GM23338 (cell line): Measurements from ENCODE around the gene C20orf173. TPM values are rescaled to one million over a fixed set of nuclear protein-coding genes. Genes with fewer than 3 reads are reported as not detected.

Source experiments
- ATAC-seq: fragments of 200-7000 bp; cut with Tn5 transposase; 3 replicates; pipeline ENCODE4 v1.9.1; 2020
- DNase-seq: peaks from one replicate; pipeline ENCODE4 v3.0.0-alpha.2; 2015; ENCODE audit warnings: low spot score
- H2AFZ ChIP-seq: fragments of 200-600 bp; sonication (generic); 2 replicates; pipeline ENCODE4 v1.8.0; 2016; ENCODE audit warnings: antibody characterized with exemption, mild to moderate bottlenecking, moderate library complexity
- H3F3A ChIP-seq: fragments of 200-600 bp; sonication (generic); replicated peaks from 2 replicates; pipeline ENCODE4 v1.8.0; 2017; ENCODE audit warnings: antibody characterized with exemption, mixed run types, low read depth
- H3K27ac ChIP-seq: fragments of 200-600 bp; sonication (generic); 2 replicates; pipeline ENCODE4 v1.6.1; 2016; ENCODE audit warnings: low read depth
- H3K27me3 ChIP-seq: fragments of 200-600 bp; sonication (generic); 2 replicates; pipeline ENCODE4 v1.8.0; 2016; ENCODE audit warnings: mild to moderate bottlenecking, mixed run types, moderate library complexity; ENCODE audit not compliant: insufficient read depth
- H3K36me3 ChIP-seq: fragments of 200-600 bp; sonication (generic); 2 replicates; pipeline ENCODE4 v1.8.0; 2016; ENCODE audit warnings: mild to moderate bottlenecking; ENCODE audit not compliant: insufficient read depth
- H3K4me1 ChIP-seq: fragments of 200-600 bp; sonication (generic); 2 replicates; pipeline ENCODE4 v1.8.0; 2016; ENCODE audit warnings: mild to moderate bottlenecking, moderate library complexity; ENCODE audit not compliant: insufficient read depth
- H3K4me2 ChIP-seq: fragments of 200-600 bp; sonication (generic); 2 replicates; pipeline ENCODE4 v1.7.1; 2017; ENCODE audit warnings: mixed run types
- H3K4me3 ChIP-seq: fragments of 200-600 bp; sonication (generic); 2 replicates; pipeline ENCODE4 v1.6.1; 2016; ENCODE audit warnings: mixed run types
- H3K79me2 ChIP-seq: fragments of 200-600 bp; sonication (generic); replicated peaks from 2 replicates; pipeline ENCODE4 v1.8.0; 2017; ENCODE audit warnings: mild to moderate bottlenecking; ENCODE audit not compliant: insufficient read depth
- H3K9me2 ChIP-seq: fragments of 200-600 bp; sonication (generic); 2 replicates; pipeline ENCODE4 v1.8.0; 2017; ENCODE audit not compliant: insufficient read depth
- H4K20me1 ChIP-seq: fragments of 200-600 bp; sonication (generic); replicated peaks from 2 replicates; pipeline ENCODE4 v1.8.0; 2017; ENCODE audit warnings: mild to moderate bottlenecking; ENCODE audit not compliant: insufficient read depth
- H3K27ac Mint-ChIP-seq: 2 replicates; pipeline ENCODE4 v1.8.0; 2020; ENCODE audit warnings: inconsistent platforms, mild to moderate bottlenecking, moderate library complexity, mixed read lengths
- H3K27me3 Mint-ChIP-seq: 3 replicates; pipeline ENCODE4 v1.8.0; 2022; ENCODE audit warnings: low read depth, mild to moderate bottlenecking, moderate library complexity, mixed read lengths, inconsistent platforms; ENCODE audit not compliant: insufficient read depth, poor library complexity
- H3K36me3 Mint-ChIP-seq: 3 replicates; pipeline ENCODE4 v1.8.0; 2021; ENCODE audit warnings: low read depth, mild to moderate bottlenecking, inconsistent platforms, moderate library complexity, mixed read lengths
- H3K4me1 Mint-ChIP-seq: 3 replicates; pipeline ENCODE4 v1.8.0; 2020; ENCODE audit warnings: mild to moderate bottlenecking, inconsistent platforms, mixed read lengths
- H3K4me3 Mint-ChIP-seq: 3 replicates; pipeline ENCODE4 v1.8.0; 2021; ENCODE audit warnings: moderate library complexity, mild to moderate bottlenecking, inconsistent platforms, mixed read lengths
- H3K9me3 Mint-ChIP-seq: 3 replicates; pipeline ENCODE4 v1.8.0; 2020; ENCODE audit warnings: moderate library complexity, mild to moderate bottlenecking, inconsistent platforms, mixed read lengths
- CREB1 ChIP-seq: fragments of 250-450 bp; sonication (Bioruptor Pico); IDR thresholded peaks from 2 replicates; pipeline ENCODE4 v1.5.0; 2020; ENCODE audit warnings: low read depth, mild to moderate bottlenecking, moderate library complexity
- CTCF ChIP-seq, 2 experiments: fragments of 200-600 bp in 1 of 2; sonication (generic) in 1 of 2; conservative IDR thresholded peaks; 2 replicates each; pipeline versions ENCODE4 v1.5.1 to v1.6.1; 2016 to 2017; ENCODE audit warnings: antibody characterized with exemption in 2 of 2, low read depth in 2 of 2, mild to moderate bottlenecking in 2 of 2, moderate library complexity in 1 of 2
- ETS1 ChIP-seq: IDR thresholded peaks from 2 replicates; pipeline ENCODE4 v1.6.1; 2016; ENCODE audit warnings: antibody characterized with exemption
- EZH2 ChIP-seq: fragments of 200-600 bp; sonication (generic); IDR thresholded peaks from one replicate; pipeline ENCODE4 v1.8.0; 2017; ENCODE audit warnings: antibody characterized with exemption, mild to moderate bottlenecking, low read depth; ENCODE audit not compliant: unreplicated experiment
- EZH2phosphoT487 ChIP-seq: fragments of 200-600 bp; sonication (generic); IDR thresholded peaks from one replicate; pipeline ENCODE4 v1.8.1; 2018; ENCODE audit warnings: antibody characterized with exemption; ENCODE audit not compliant: unreplicated experiment
- JUNB ChIP-seq: IDR thresholded peaks from one replicate; pipeline ENCODE4 v1.6.1; 2016; ENCODE audit warnings: antibody characterized with exemption; ENCODE audit not compliant: unreplicated experiment
- NANOG ChIP-seq: IDR thresholded peaks from 2 replicates; pipeline ENCODE4 v1.6.1; 2016; ENCODE audit warnings: antibody characterized with exemption, borderline replicate concordance
- POLR2AphosphoS5 ChIP-seq: IDR thresholded peaks from 2 replicates; pipeline ENCODE4 v1.6.1; 2016; ENCODE audit warnings: antibody characterized with exemption, low read depth
- REST ChIP-seq: IDR thresholded peaks from one replicate; pipeline ENCODE4 v1.6.1; 2018; ENCODE audit warnings: antibody characterized with exemption; ENCODE audit not compliant: unreplicated experiment
- STAT1 ChIP-seq: IDR thresholded peaks from one replicate; pipeline ENCODE4 v1.6.1; 2016; ENCODE audit warnings: antibody characterized with exemption; ENCODE audit not compliant: unreplicated experiment
- ZNF114 ChIP-seq: fragments of 250-450 bp; sonication (Bioruptor Pico); IDR thresholded peaks from 2 replicates; pipeline ENCODE4 v1.5.0; 2020; ENCODE audit warnings: mild to moderate bottlenecking, moderate library complexity
- ZNF331 ChIP-seq: fragments of 250-450 bp; sonication (Bioruptor Pico); IDR thresholded peaks from 2 replicates; pipeline ENCODE4 v1.5.0; 2020; ENCODE audit warnings: low read depth, mild to moderate bottlenecking, moderate library complexity
- ZNF462 ChIP-seq: fragments of 250-450 bp; sonication (Bioruptor Pico); IDR thresholded peaks from 2 replicates; pipeline ENCODE4 v1.5.0; 2020; ENCODE audit warnings: mild to moderate bottlenecking, moderate library complexity
- polyA plus RNA-seq: library from polyadenylated mRNA; unstranded; fragments of >200 nt; fragmentation: Nextera tagmentation; extraction: Ambion mirVana; gene quantifications from 2 replicates; pipeline ENCODE4 v1.2.1, GENCODE V29; 2016
- total RNA-seq: library from RNA; depleted of rRNA; stranded (reverse); fragments of >200 nt; shearing (Covaris generic); gene quantifications from 2 replicates; pipeline ENCODE4 v1.2.3, GENCODE V29; 2014

C20orf173 gene
- total and polyA plus RNA-seq, 2 experiments from 2014 or later = not detected

- peaks cover 25% of the 10 kb centered on the region; the same call in 1 of the 2 replicates for H3K36me3 ChIP-seq
- H3K4me1 Mint-ChIP-seq = no peaks in the 10 kb centered on the region
These were observed 33.0 kb downstream of the C20orf173 start for GRCh38 chr20:35496481-35496880.

More at GRCh38 chr20:35496481-35496880, 33.0 kb downstream of the C20orf173 start:
- H3K36me3 Mint-ChIP-seq = peaks cover 71% of the 10 kb centered on the region
- H3K9me2 ChIP-seq = no peaks in the 10 kb centered on the region
- ATAC-seq (no peak), DNase-seq (no peak)
- H3K27ac ChIP-seq = no peak overlapping the region
- no peaks in the 10 kb centered on the region for H3K4me1 ChIP-seq
- H3K27me3 Mint-ChIP-seq = peaks cover 2% of the 10 kb centered on the region
- H3K27ac Mint-ChIP-seq = no peak overlapping the region
- no peaks in the 10 kb centered on the region for H4K20me1 ChIP-seq
- no peak overlapping the region for H3K4me3 Mint-ChIP-seq
- no peaks in the 10 kb centered on the region for H3K9me3 Mint-ChIP-seq
- no peak for TF ChIP-seq ZNF331
- TF ChIP-seq JUNB = no peak
- no peak for TF ChIP-seq STAT1
- no peak for TF ChIP-seq REST
- no peak for TF ChIP-seq EZH2phosphoT487
- TF ChIP-seq CREB1 = no peak
- TF ChIP-seq ZNF462 (CRISPR knock-in tag) = no peak
- TF ChIP-seq CTCF (conservative IDR thresholded peaks at IDR 0.05; ENCODE audit: low read depth in 2 of 2) = no peak
- no peak for TF ChIP-seq NANOG
- TF ChIP-seq EZH2 = no peak
- TF ChIP-seq ZNF114 (CRISPR knock-in tag) = no peak
- no peak for TF ChIP-seq ETS1
- no peak for TF ChIP-seq POLR2AphosphoS5
- H3K4me3 ChIP-seq = no peak overlapping the region
- no peaks in the 10 kb centered on the region for H3F3A ChIP-seq
- no peaks in the 10 kb centered on the region for H3K79me2 ChIP-seq
- no peaks in the 10 kb centered on the region for H3K27me3 ChIP-seq
- H2AFZ ChIP-seq = no peak overlapping the region
- no peak overlapping the region for H3K4me2 ChIP-seq
